GM18873 (cell line): ENCODE measurements around the gene CCDC17.

Source experiments
- ATAC-seq: cut with Tn5 transposase; IDR thresholded peaks from one replicate; pipeline ENCODE4 v1.9.1; 2021; ENCODE audit warnings: mild to moderate bottlenecking, moderate library complexity, moderate number of reproducible peaks; ENCODE audit not compliant: unreplicated experiment, low FRiP score

Gene CCDC17

DNA sequence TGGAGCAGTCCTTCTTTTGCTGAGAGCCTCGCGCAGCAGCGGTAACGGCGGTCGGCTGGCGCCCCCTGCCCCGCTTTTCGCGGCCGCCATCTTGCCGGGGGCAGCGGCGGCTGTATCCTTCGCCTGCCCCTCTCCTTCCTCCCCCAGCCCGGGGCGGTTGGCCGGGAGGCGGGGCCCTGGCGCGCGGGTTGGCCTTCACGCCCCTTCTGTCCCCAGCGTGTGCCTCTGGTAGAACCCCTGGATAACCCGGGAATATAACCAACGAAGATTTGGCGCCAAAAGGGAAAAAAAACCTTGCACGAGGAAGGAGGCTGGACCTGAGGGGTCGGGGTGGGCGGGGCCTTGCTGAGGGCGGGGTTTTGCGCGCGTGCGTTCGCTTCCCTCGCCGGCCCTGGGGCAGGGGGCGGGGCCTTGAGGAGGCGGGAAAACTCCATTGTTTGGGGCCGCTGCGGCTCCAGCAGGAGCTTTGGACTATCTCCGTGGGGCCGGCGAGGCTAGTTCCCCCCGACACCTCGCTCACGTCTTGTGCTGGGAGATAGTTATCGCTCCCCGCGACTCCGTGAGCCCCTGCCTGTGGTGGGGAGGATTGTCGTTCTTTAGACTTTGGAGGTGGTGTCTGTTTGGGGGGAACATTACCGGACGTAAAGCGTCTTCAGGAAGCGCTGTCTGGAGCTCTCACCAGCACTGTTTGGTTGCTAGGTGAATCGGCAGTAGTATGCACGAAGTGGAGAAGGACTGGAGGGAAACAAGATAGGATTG lies 39.3 kb downstream of the CCDC17 start:
- peak; percentile 16 for ATAC-seq

DNA sequence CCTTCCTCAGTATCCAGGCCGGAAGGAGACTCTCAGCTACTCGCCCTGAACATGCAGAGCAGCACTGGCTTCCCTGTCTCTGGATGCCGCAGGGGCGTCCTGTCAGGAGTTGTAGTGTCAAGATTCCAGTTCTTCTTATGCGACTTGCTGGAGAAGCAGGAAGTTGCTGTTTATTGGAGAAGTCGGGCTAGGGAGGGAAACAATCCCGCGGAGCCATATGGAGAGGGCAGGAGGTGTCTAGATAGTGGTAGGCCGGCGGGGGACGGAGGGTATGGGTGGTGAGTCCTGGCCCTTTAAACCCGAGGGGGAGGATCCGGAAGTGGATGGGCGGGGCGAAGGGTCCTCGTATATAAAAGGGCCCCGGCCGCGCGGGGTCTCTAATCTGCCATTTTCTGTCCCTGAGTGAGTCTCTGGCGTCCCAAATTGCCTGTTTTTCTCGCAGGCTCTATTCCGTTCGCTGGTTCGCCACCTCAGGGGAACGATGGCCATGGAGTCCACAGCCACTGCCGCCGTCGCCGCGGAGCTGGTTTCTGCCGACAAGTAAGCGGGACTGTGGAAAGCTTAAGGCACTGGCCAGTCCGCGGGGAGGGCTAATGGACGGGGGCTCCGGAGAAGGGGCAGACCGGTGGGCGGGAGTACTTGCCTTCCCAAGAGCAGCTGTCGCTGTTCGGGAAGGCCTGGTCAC lies 40.0 kb downstream of the CCDC17 start, which contains the start of gene NASP:
TSS of gene NASP (plus strand) at position 376 of the 685 bp plus-strand sequence. CDS start at position 482, 106 bp downstream.
- peak; percentile 31 for ATAC-seq

DNA sequence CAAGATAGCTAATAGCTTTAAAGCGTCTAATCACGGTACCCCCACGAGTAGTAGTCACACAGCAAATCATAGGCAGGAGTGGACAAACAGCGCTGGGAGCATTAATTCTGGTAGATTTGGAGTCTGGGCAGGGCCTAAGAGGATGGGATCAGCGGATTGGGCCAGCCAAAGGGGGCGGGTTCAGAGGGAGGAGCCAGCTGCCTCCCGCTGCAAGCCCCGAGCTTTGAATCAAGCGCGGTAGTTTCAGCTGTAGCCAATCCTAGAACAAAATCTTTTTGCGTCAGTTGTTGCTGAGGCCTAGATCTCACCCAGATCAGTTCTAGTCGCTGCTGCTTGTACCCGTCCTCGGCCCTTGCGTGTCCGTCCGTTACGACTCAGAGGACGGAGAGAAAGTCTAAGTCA lies 40.6 kb downstream of the CCDC17 start:
- ATAC-seq, result peak; percentile 77

DNA sequence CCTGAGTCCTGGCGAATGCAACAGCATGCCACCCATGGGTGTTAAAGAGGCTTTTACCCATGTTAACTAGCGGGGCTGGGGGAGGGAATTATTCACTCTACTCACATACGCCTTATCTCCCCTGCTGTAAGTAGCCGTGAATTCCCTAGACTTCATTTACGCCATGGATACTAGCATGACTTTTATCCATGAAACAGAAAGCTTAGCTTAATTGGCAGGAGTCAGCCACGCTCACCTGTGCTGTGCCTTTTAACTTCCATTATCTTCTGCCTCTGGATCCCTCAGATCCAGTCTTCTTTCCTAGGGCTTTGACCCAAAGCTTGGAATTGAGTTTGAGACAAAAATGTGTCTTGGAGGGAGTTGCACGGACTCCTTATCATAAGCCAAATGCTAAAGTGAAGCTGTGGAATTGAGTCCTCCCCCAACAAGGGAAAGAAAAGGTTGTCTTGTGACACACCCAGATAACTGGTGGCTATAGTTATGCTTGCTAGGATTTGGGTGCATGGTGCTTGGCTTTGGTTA lies 49.7 kb downstream of the CCDC17 start:
- no peak for ATAC-seq

DNA sequence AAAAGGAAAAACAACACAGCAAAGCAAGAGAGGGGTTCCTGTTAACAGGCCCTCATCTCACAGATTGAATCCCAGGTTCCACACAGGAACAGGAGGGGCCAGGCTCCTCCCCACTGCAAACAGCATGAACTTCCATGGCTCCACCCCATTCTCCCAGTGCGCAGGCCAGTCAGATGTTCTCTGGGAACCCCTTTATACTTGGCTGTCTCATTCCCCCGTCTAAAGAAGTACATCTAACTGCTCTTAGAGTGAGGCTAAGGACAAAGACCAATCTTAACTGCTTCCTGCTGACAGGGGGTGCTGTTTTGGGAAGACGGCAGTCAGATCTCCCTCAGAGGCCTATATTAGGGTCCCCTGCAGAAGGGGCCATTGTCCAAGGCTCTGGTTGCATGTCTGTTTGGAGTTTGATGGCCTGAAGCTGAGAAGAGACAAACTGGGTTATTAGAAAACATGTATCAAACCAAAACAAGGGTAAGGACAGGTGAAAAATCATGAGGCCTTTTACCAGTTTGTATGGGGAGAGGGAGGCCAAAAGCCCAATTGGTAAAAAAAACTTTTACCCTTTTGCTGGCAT lies 50.5 kb downstream of the CCDC17 start:
- no peak for ATAC-seq

DNA sequence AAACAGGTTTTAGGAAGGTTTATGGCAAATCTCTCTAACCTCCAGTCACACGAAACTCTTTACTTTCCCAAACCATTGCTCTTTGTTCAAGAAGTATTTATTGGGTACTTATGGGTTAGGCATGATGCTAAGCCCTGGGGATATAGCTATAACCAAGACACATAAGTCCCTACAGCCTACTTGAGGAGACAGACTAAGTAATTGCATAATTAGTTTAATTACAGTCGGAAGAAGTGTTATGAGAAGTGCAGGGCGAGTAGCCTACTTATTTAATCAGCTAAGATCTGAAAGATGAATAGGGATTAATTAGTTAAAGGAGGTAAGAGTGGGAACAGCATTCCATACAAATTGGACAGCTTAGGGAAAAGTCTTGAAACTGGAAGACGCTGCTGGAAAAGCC lies 53.2 kb downstream of the CCDC17 start:
- no peak for ATAC-seq
